Caco-2 (cell line): ENCODE measurements around the gene WLS. TPM values are rescaled to one million over a fixed set of nuclear protein-coding genes. Genes with fewer than 3 reads are reported as not detected.

Experiments
- BruUV-seq: library from RNA; stranded (reverse); fragments of 400-500 nt; replicated peaks from 2 replicates; lab custom pipeline; 2021; lab: Mats Ljungman, UMichigan
- CTCF ChIA-PET: fragments of 300-600 bp; sonication (Branson Sonifier 250); formaldehyde crosslinking; loops from one replicate; lab custom pipeline; 2022; ENCODE audit warnings: antibody characterized with exemption; lab: Charles Lee
- POLR2A ChIA-PET: fragments of 300-600 bp; sonication (Branson Sonifier 250); formaldehyde crosslinking; loops from one replicate; lab custom pipeline; 2022; ENCODE audit warnings: antibody characterized with exemption; lab: Charles Lee
- DNase-seq, 2 experiments: peaks; one replicate each; pipeline versions ENCODE4 v3.0.0 to v3.0.0-alpha.2; 2020 to 2022
- H3K27me3 ChIP-seq: replicated peaks from 2 replicates; pipeline ENCODE4 v1.6.0; 2011; ENCODE audit warnings: low read length; ENCODE audit not compliant: control insufficient read depth, insufficient read depth
- H3K36me3 ChIP-seq: 2 replicates; pipeline ENCODE4 v1.5.1; 2011; ENCODE audit warnings: low read length; ENCODE audit not compliant: control insufficient read depth, insufficient read depth
- H3K4me1 ChIP-seq: fragments of 250-450 bp; sonication (Bioruptor Pico); 2 replicates; pipeline ENCODE4 v1.5.1; 2020; ENCODE audit warnings: mild to moderate bottlenecking
- H3K4me3 ChIP-seq: 2 replicates; pipeline ENCODE4 v1.5.1; 2011; ENCODE audit warnings: low read depth, mild to moderate bottlenecking, control low read depth, low read length
- H3K9me3 ChIP-seq: fragments of 250-450 bp; sonication (Bioruptor Pico); 2 replicates; pipeline ENCODE4 v1.5.1; 2020; ENCODE audit warnings: mild to moderate bottlenecking, moderate library complexity
- H3K27ac Mint-ChIP-seq: one replicate; pipeline ENCODE4 v1.8.0; 2022; ENCODE audit warnings: mixed read lengths; ENCODE audit not compliant: unreplicated experiment
- H3K27me3 Mint-ChIP-seq: one replicate; pipeline ENCODE4 v1.8.0; 2022; ENCODE audit warnings: mixed read lengths; ENCODE audit not compliant: insufficient read depth, unreplicated experiment
- H3K36me3 Mint-ChIP-seq: one replicate; pipeline ENCODE4 v1.8.0; 2022; ENCODE audit warnings: mild to moderate bottlenecking, mixed read lengths; ENCODE audit not compliant: insufficient read depth, unreplicated experiment
- H3K4me1 Mint-ChIP-seq: one replicate; pipeline ENCODE4 v1.8.0; 2022; ENCODE audit warnings: low read depth, mixed read lengths; ENCODE audit not compliant: unreplicated experiment
- H3K4me3 Mint-ChIP-seq: one replicate; pipeline ENCODE4 v1.8.0; 2022; ENCODE audit warnings: mild to moderate bottlenecking, moderate library complexity, mixed read lengths; ENCODE audit not compliant: unreplicated experiment
- H3K9me3 Mint-ChIP-seq: one replicate; pipeline ENCODE4 v1.8.0; 2022; ENCODE audit warnings: mixed read lengths; ENCODE audit not compliant: unreplicated experiment
- intact Hi-C: fragments of 100-400 bp; cut with micrococcal nuclease; formaldehyde crosslinking; loops from one replicate; pipeline ENCODE4 v1.10.0; 2022; ENCODE audit not compliant: unreplicated experiment
- total RNA-seq: library from RNA; stranded (reverse); gene quantifications from 2 replicates; pipeline ENCODE4 v1.2.3, GENCODE V29; 2022
- TF ChIP-seq, protein P1 (sequence below), 2 experiments: fragments of 200-600 bp in 1 of 2; IDR thresholded peaks; 1 replicate in 1 of 2; 2 replicates in 1 of 2; pipeline versions ENCODE4 v1.5.1 to v1.8.0; 2011 to 2022; ENCODE audit warnings: antibody characterized with exemption in 1 of 2, control low read depth in 1 of 2, inconsistent platforms in 1 of 2, low read depth in 1 of 2, low read length in 1 of 2, mild to moderate bottlenecking in 1 of 2, moderate library complexity in 1 of 2; ENCODE audit not compliant: insufficient read depth in 1 of 2, severe bottlenecking in 1 of 2, unreplicated experiment in 1 of 2

WLS gene
- total RNA-seq, 1 experiment from 2014 or later = 72.3 TPM

DNA sequence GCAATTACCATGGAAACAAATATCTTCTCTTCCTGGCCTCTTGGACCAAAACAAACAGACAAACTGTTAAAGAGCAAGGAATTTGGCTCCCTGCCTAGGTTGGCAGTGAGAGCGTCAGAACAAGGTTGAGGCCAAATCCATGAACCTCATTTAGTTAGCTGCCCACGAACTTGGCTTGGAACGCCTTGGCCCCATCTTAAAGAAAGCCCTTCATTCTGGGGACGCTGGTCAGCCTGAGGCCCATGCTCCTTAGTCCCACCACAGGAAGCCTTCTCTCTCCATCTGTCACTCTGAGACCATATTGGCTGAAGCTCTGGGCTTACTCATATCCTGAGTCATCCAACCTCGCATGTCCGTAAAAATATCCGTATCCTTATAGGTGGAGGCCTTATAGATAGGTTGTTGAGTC lies 119.5 kb downstream of the WLS start:
- Histone ChIP-seq H3K9me3 (no peaks in the 10 kb centered on the region), H3K27me3 (no peaks in the 10 kb centered on the region), H3K4me3 (no peak overlapping the region), H3K4me1 (no peaks in the 10 kb centered on the region), H3K36me3 (no peaks in the 10 kb centered on the region)
- intact Hi-C loops = no loop called here
- Mint-ChIP-seq H3K9me3 (no peaks in the 10 kb centered on the region), H3K4me1 (no peaks in the 10 kb centered on the region), H3K36me3 (peaks cover 6% of the 10 kb centered on the region), H3K27ac (no peak overlapping the region), H3K4me3 (no peak overlapping the region), H3K27me3 (no peaks in the 10 kb centered on the region)
- no peak for DNase-seq
- TF ChIP-seq, protein P1, sequence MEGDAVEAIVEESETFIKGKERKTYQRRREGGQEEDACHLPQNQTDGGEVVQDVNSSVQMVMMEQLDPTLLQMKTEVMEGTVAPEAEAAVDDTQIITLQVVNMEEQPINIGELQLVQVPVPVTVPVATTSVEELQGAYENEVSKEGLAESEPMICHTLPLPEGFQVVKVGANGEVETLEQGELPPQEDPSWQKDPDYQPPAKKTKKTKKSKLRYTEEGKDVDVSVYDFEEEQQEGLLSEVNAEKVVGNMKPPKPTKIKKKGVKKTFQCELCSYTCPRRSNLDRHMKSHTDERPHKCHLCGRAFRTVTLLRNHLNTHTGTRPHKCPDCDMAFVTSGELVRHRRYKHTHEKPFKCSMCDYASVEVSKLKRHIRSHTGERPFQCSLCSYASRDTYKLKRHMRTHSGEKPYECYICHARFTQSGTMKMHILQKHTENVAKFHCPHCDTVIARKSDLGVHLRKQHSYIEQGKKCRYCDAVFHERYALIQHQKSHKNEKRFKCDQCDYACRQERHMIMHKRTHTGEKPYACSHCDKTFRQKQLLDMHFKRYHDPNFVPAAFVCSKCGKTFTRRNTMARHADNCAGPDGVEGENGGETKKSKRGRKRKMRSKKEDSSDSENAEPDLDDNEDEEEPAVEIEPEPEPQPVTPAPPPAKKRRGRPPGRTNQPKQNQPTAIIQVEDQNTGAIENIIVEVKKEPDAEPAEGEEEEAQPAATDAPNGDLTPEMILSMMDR (IDR thresholded peaks at IDR 0.05; ENCODE audit: insufficient read depth in 1 of 2, low read depth in 1 of 2, low read length in 1 of 2, severe bottlenecking in 1 of 2, unreplicated experiment in 1 of 2) = no peak
- POLR2A ChIA-PET = no interaction called here
- no TSS peak for BruUV-seq
- CTCF ChIA-PET = no interaction called here

DNA sequence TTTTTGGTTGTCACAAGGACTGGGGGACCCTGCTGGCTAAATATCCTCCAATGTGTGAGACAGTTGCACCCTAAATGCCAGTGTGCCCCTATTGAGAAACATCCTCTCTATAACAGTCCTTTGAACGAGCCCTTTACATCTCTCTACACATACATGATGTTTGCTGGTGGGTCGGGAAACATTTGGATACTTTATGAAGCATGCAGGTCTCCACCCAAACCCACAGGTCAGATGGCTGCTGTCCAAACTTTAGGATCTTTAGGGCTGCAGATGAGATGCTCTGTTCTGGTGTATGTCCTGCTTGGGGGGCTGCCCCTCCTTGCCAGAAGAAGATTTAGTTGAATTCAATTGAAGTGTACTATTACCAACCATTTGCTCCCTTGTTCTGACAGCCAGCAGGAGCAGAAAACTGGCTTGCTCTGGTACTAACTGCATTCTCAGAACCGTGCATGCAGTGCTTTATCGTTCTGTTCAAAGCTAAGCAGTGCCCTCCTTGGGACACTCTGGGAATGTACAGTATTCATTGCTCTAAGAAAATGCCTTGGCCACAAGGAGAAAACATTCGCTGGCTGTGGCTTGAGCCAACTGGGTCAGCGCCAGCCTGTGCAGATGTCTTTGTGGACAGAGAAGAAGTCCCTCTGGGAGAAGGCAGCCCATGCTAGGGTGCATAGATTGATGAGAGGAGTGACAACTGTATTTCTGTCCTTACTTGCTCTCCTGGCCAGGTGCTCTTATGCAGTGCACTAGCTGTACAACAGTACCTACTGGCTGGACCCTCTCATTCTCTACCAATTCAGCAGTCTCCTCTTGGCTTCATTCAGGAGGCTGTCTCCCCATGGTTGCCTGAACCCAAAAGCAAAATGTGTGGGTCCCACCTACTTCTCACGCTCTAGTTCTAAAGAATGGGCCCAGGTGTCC lies 120.5 kb downstream of the WLS start:
- no peaks in the 10 kb centered on the region for H3K27me3 ChIP-seq
- no peaks in the 10 kb centered on the region for H3K9me3 ChIP-seq
- Mint-ChIP-seq H3K36me3 (peaks cover 6% of the 10 kb centered on the region), H3K4me1 (no peaks in the 10 kb centered on the region), H3K9me3 (no peaks in the 10 kb centered on the region), H3K27ac (no peak overlapping the region), H3K4me3 (no peak overlapping the region), H3K27me3 (no peaks in the 10 kb centered on the region)
- H3K4me3 ChIP-seq = no peak overlapping the region
- TF ChIP-seq, protein P1 (IDR thresholded peaks at IDR 0.05; ENCODE audit: insufficient read depth in 1 of 2, low read depth in 1 of 2, low read length in 1 of 2, severe bottlenecking in 1 of 2, unreplicated experiment in 1 of 2) = peak; percentile 51
- no TSS peak for BruUV-seq
- ChIA-PET POLR2A (no interaction called here), CTCF (interaction anchor here (1.5 kb wide), 1 partner anchor 262 kb away, joined by 13 read pairs; no protein-coding TSS in a partner anchor)
- peak in 1 of 2 experiments; percentile 47 for DNase-seq
- H3K4me1 ChIP-seq = no peaks in the 10 kb centered on the region
- intact Hi-C loops = loop anchor here (1.0 to 2.0 kb wide), 2 partner anchors 258 to 345 kb away; no protein-coding TSS in a partner anchor
- H3K36me3 ChIP-seq = no peaks in the 10 kb centered on the region

DNA sequence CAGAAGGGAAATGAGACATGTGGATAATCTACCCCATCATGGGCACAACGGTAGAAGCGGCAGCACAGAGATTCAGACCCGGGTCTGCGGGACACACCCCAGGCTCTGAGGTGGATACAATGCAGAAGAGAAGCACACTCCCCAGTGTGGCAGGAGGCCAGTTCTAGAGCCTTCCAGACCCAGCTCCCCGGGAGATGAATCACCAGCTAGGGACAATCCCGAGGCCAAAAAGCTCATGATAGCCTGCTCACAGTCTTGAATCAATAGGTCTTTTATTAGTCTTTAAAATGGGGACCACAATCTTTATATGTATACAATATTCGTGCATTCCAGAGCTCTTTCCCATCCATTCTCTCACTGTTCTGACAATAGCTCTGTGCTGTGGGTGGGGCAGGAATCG lies 124.6 kb downstream of the WLS start:
- BruUV-seq = no TSS peak
- ChIA-PET POLR2A (no interaction called here), CTCF (no interaction called here)
- no peak for DNase-seq
- Mint-ChIP-seq H3K4me1 (peaks cover 8% of the 10 kb centered on the region), H3K27me3 (no peaks in the 10 kb centered on the region), H3K9me3 (no peaks in the 10 kb centered on the region), H3K4me3 (no peak overlapping the region), H3K27ac (no peak overlapping the region), H3K36me3 (peaks cover 6% of the 10 kb centered on the region)
- Histone ChIP-seq H3K4me1 (no peaks in the 10 kb centered on the region), H3K9me3 (no peaks in the 10 kb centered on the region), H3K36me3 (no peaks in the 10 kb centered on the region), H3K27me3 (no peaks in the 10 kb centered on the region), H3K4me3 (no peak overlapping the region)
- intact Hi-C loops = no loop called here
- TF ChIP-seq, protein P1 (IDR thresholded peaks at IDR 0.05; ENCODE audit: insufficient read depth in 1 of 2, low read depth in 1 of 2, low read length in 1 of 2, severe bottlenecking in 1 of 2, unreplicated experiment in 1 of 2) = no peak
